ENCODE measurements around the gene IFI27. TPM values are rescaled to one million over a fixed set of nuclear protein-coding genes. Genes with fewer than 3 reads are reported as not detected.

Gene IFI27
- total RNA-seq, 4 donors from 2014 or later, result 39.5 to 958 (median 291) TPM

DNA sequence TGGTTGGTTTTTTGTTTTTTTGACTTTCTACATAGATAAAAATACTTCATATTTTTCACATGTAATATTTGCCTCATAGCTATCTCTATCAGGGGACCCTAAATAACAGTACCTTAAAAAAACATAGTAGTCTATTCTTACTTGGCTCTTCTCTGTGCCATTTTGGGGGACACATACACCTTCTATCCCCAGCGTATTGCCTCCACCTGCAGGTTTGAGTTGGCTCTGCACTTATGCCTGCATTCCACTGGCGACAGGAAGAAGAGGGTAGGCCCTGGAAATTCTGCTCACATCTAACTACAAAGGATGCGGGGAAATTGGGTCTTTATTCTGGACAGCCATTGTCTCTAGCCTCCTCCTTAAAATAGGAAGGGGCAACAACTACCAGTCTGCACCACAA lies 32.7 kb downstream of the IFI27 start:
- Histone ChIP-seq H3K4me3 (no peak overlapping the region), H3K36me3 (no peaks in the 10 kb centered on the region), H3K4me1 (no peaks in the 10 kb centered on the region), H3K27ac (no peak overlapping the region), H3K9me3 (no peaks in the 10 kb centered on the region), H3K27me3 (peaks cover 0 to 8% (median 0%) of the 10 kb centered on the region in 4 donors)
- intact Hi-C loops (cut with DNase I), result no loop called here
- WGBS, 2 donors, result 73 to 77% methylated on average over 3 of the region's 3 CpGs
- no peak for TF ChIP-seq POLR2A (IDR thresholded peaks at IDR 0.05)
- TF ChIP-seq, protein P1, sequence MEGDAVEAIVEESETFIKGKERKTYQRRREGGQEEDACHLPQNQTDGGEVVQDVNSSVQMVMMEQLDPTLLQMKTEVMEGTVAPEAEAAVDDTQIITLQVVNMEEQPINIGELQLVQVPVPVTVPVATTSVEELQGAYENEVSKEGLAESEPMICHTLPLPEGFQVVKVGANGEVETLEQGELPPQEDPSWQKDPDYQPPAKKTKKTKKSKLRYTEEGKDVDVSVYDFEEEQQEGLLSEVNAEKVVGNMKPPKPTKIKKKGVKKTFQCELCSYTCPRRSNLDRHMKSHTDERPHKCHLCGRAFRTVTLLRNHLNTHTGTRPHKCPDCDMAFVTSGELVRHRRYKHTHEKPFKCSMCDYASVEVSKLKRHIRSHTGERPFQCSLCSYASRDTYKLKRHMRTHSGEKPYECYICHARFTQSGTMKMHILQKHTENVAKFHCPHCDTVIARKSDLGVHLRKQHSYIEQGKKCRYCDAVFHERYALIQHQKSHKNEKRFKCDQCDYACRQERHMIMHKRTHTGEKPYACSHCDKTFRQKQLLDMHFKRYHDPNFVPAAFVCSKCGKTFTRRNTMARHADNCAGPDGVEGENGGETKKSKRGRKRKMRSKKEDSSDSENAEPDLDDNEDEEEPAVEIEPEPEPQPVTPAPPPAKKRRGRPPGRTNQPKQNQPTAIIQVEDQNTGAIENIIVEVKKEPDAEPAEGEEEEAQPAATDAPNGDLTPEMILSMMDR (IDR thresholded peaks at IDR 0.05), result peak in 2 of 6 experiments; percentile 15 to 41
- no peak for DNase-seq

DNA sequence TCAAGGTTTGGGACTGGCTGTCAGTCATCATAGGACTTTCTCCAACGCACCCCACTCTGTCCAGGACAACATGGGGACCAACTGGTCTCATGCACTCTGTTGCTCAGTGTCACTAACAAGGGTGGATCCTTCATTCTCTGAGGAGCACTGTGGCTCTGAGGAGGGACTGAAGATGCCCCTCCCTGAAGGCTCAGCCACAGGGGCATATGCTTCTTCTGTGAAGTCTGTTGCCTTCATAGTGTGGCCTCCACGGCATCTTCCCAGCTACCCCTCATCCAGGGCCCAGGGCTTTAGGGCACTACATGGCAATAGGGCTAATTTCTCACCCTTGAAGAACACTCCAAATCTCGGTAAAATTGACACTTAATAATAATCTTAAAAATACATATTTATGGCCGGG lies 33.2 kb downstream of the IFI27 start:
- peaks cover 0 to 3% (median 0%) of the 10 kb centered on the region in 4 donors for H3K27me3 ChIP-seq
- no peaks in the 10 kb centered on the region for H3K4me1 ChIP-seq
- no peak overlapping the region for H3K4me3 ChIP-seq
- TF ChIP-seq, protein P1 (IDR thresholded peaks at IDR 0.05), result no peak
- no peak for TF ChIP-seq POLR2A (IDR thresholded peaks at IDR 0.05)
- no peaks in the 10 kb centered on the region for H3K36me3 ChIP-seq
- no peak for DNase-seq
- WGBS, 2 donors, result 92 to 100% methylated on average over 3 of the region's 4 CpGs
- H3K27ac ChIP-seq, result no peak overlapping the region
- intact Hi-C loops (cut with DNase I), result no loop called here
- H3K9me3 ChIP-seq, result no peaks in the 10 kb centered on the region

DNA sequence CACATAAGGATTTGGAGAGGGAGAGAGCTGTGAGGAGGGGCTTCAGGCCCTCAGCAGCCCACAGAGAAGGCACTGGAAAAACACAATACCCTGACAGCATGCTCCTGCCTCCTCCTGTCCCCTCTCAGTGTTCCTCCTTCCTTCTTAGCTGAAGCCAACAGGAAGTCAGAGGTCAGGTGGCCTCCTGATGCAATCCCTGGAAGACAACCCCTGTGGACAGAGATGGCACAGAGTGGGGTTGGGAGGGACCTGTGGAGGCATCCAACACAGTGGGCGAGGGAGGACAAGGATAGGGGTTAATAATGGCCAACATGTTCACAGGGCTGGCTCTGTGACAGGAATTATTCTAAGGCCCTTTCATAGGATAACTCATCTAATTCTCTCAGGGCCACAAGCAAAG lies 34.2 kb downstream of the IFI27 start:
- Histone ChIP-seq H3K4me3 (no peak overlapping the region), H3K36me3 (no peaks in the 10 kb centered on the region), H3K9me3 (no peaks in the 10 kb centered on the region), H3K27ac (no peak overlapping the region), H3K4me1 (no peaks in the 10 kb centered on the region), H3K27me3 (no peaks in the 10 kb centered on the region)
- TF ChIP-seq, protein P1 (IDR thresholded peaks at IDR 0.05), result no peak
- no peak for TF ChIP-seq POLR2A (IDR thresholded peaks at IDR 0.05)
- DNase-seq, result no peak
- intact Hi-C loops (cut with DNase I), result no loop called here
- 50 to 100% methylated on average over 1 of the region's 1 CpG for WGBS, 2 donors

DNA sequence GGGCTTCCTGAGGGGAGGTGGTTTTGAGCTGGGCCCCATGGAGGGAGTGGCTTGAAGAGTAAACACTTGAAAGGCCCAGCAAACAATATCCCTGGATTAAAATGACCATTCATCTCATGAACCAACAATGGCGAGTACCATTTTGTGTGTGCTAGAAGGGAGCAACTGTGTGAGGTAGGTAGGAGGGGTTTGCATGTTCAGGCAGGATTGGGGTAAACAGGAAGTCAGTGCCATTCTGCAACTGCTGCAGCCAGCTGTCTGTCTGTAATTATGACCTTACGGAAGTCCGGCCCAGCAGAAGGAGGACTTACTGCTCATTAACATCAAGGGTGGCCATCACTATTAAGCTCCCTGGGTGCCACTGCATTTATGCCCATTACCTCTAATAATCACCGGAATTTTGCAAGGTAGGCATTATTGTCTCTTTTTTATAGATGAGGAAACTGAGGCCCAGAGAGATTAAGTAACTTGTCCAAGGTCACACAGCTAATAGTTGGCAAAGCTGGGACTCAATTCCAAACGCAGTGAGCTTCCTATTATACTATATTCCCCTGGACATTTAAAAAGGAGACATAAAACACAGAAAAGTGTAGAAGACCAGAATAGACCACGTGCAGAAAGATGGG lies 35.5 kb downstream of the IFI27 start:
- 59 to 87% methylated on average over 4 to 6 of the region's 6 CpGs for WGBS, 2 donors
- Histone ChIP-seq H3K27me3 (no peaks in the 10 kb centered on the region), H3K4me3 (no peak overlapping the region), H3K9me3 (no peaks in the 10 kb centered on the region), H3K36me3 (no peaks in the 10 kb centered on the region), H3K4me1 (no peaks in the 10 kb centered on the region), H3K27ac (no peak overlapping the region)
- intact Hi-C loops (cut with DNase I), result no loop called here
- TF ChIP-seq, protein P1 (IDR thresholded peaks at IDR 0.05), result no peak
- DNase-seq, result no peak

DNA sequence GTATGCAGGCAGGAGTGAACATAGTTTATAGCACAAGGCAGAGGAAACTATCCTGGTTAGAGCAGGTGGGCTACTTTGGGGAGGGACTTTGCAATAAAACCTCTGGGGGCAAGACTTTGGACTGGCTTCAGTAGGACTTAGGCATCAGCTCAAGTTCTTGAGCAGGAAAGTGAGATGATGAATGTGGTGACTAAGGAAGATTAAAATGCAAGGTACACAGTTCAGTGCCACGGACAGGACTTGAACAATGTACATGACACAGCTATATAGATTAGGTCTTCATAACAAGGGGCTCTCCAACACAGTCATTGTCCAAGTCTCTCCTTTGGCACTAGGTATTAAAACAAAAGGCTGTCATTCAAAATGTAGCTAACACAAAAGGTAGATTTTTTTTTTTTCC lies 42.1 kb downstream of the IFI27 start:
- Histone ChIP-seq H3K27me3 (peaks cover 0 to 47% (median 0%) of the 10 kb centered on the region in 4 donors), H3K4me1 (no peaks in the 10 kb centered on the region), H3K4me3 (no peak overlapping the region), H3K9me3 (no peaks in the 10 kb centered on the region), H3K36me3 (no peaks in the 10 kb centered on the region), H3K27ac (no peak overlapping the region)
- 53 to 71% methylated on average over 1 of the region's 1 CpG for WGBS, 2 donors
- TF ChIP-seq, protein P1 (IDR thresholded peaks at IDR 0.05), result no peak
- TF ChIP-seq POLR2A (IDR thresholded peaks at IDR 0.05), result no peak
- DNase-seq, result no peak
- intact Hi-C loops (cut with DNase I), result no loop called here
